H1 (cell line): ENCODE data around the gene PPP2R2D. TPM values are rescaled to one million over a fixed set of nuclear protein-coding genes. Genes with fewer than 3 reads are reported as not detected.

Experiments used
- ATF3 ChIP-seq: IDR thresholded peaks from 2 replicates; pipeline ENCODE4 v1.6.1; 2011; ENCODE audit warnings: low read depth, mild to moderate bottlenecking, low read length; ENCODE audit not compliant: insufficient read depth
- polyA plus RNA-seq, 7 experiments: library from polyadenylated mRNA; depleted of rRNA in 3 of 7; stranded (reverse) in 5 of 7; unstranded in 2 of 7; fragments of >200 nt in 5 of 7; fragments of 200-250 nt in 2 of 7; gene quantifications; 1 replicate in 5 of 7; 2 replicates in 1 of 7; 4 replicates in 1 of 7; pipeline versions ENCODE4 v1.2.1 to v1.2.3, GENCODE V29; 2011 to 2013; ENCODE audit warnings: missing spikeins in 2 of 7, mixed read lengths in 2 of 7
- total RNA-seq: library from RNA; stranded (reverse); fragmentation: NEBNext Ultra II Directional; extraction: Animal tissue kit (Norgen Biotek cat#: 25700); gene quantifications from 2 replicates; pipeline ENCODE4 v1.2.1, GENCODE V29; 2021

Gene PPP2R2D
- total and polyA plus RNA-seq, 2 of the 8 experiments (the other 6 are each of a cell fraction or from before 2014, with no cell fraction given): 25.4 to 32.8 TPM

- no peak for TF ChIP-seq ATF3
Measured at GRCh38 chr10:131942455-131942854, 41.6 kb downstream of the PPP2R2D start (continued).
